ENCODE data around the gene PSAT1.

- TF ChIP-seq CTCF (IDR thresholded peaks at IDR 0.05) (no peak), POLR2A (IDR thresholded peaks at IDR 0.05) (no peak), EP300 (IDR thresholded peaks at IDR 0.05) (no peak)
These were observed 43.6 kb upstream of the PSAT1 start for GRCh38 chr9:78253285-78253684.
